SK-N-SH (cell line): Measurements from ENCODE around the gene ABHD2. TPM values are rescaled to one million over a fixed set of nuclear protein-coding genes. Genes with fewer than 3 reads are reported as not detected.
"Not testable (repeated sequence)": the region's sequence is repeated elsewhere in the genome, so short reads cannot be mapped to it uniquely, and the experiment has no call there.

Source experiments
- CTCF ChIA-PET: fragments of 300-600, 350-600 bp; formaldehyde crosslinking; extraction: SDS; loops from one replicate; lab custom pipeline; 2021; lab: Yijun Ruan, JAX
- POLR2A ChIA-PET: fragments of 350-600 bp; sonication (Branson Sonifier 250); formaldehyde crosslinking; extraction: SDS; loops from one replicate; lab custom pipeline; 2020; ENCODE audit warnings: antibody characterized with exemption, inconsistent platforms; lab: Yijun Ruan, JAX
- DNase-seq: peaks from one replicate; pipeline ENCODE4 v3.0.0; 2012
- H2AFZ ChIP-seq: fragments of 200-600 bp; sonication (generic); 2 replicates; pipeline ENCODE4 v1.8.1; 2016; ENCODE audit warnings: antibody characterized with exemption, mild to moderate bottlenecking, low read depth
- H3F3A ChIP-seq: fragments of 200-600 bp; sonication (generic); replicated peaks from 2 replicates; pipeline ENCODE3; 2016; ENCODE audit warnings: antibody characterized with exemption, mild to moderate bottlenecking; ENCODE audit not compliant: insufficient read depth
- H3K27ac ChIP-seq, 2 experiments: fragments of 200-500 bp in 1 of 2; fragments of 200-600 bp in 1 of 2; sonication (Bioruptor generic) in 1 of 2; sonication (generic), shearing (Covaris generic) in 1 of 2; 2 replicates each; pipeline versions ENCODE4 v1.5.1 to v1.6.1; 2014 to 2016; ENCODE audit warnings: low read depth in 2 of 2, inconsistent platforms in 1 of 2, low read length in 1 of 2, mild to moderate bottlenecking in 1 of 2, mixed read lengths in 1 of 2
- H3K27me3 ChIP-seq: fragments of 200-600 bp; sonication (generic), shearing (Covaris generic); 2 replicates; pipeline ENCODE4 v1.6.1; 2016; ENCODE audit warnings: mixed run types; ENCODE audit not compliant: insufficient read depth
- H3K36me3 ChIP-seq, 2 experiments: fragments of 200-500 bp in 1 of 2; fragments of 200-600 bp in 1 of 2; sonication (Bioruptor generic) in 1 of 2; sonication (generic) in 1 of 2; replicated peaks in 1 of 2; 2 replicates each; pipeline versions ENCODE3 to v1.5.1; 2014 to 2016; ENCODE audit warnings: low read length in 1 of 2, mild to moderate bottlenecking in 1 of 2; ENCODE audit not compliant: insufficient read depth in 2 of 2, control insufficient read depth in 1 of 2
- H3K4me1 ChIP-seq, 2 experiments: fragments of 200-500 bp in 1 of 2; fragments of 200-600 bp in 1 of 2; sonication (Bioruptor generic) in 1 of 2; sonication (generic), shearing (Covaris generic) in 1 of 2; 2 replicates each; pipeline versions ENCODE4 v1.5.1 to v1.6.1; 2014 to 2016; ENCODE audit warnings: low read depth in 1 of 2, low read length in 1 of 2, mixed run types in 1 of 2; ENCODE audit not compliant: insufficient read depth in 2 of 2, control insufficient read depth in 1 of 2
- H3K4me2 ChIP-seq: fragments of 200-600 bp; sonication (generic), shearing (Covaris generic); 2 replicates; pipeline ENCODE4 v1.6.1; 2017; ENCODE audit warnings: mixed run types
- H3K4me3 ChIP-seq, 2 experiments: fragments of 200-500 bp in 1 of 2; fragments of 200-600 bp in 1 of 2; sonication (Bioruptor generic) in 1 of 2; sonication (generic), shearing (Covaris generic) in 1 of 2; 2 replicates each; pipeline versions ENCODE4 v1.5.1 to v1.8.1; 2014 to 2016; ENCODE audit warnings: low read depth in 2 of 2, inconsistent platforms in 1 of 2, low read length in 1 of 2, mild to moderate bottlenecking in 1 of 2, mixed read lengths in 1 of 2, moderate library complexity in 1 of 2
- H3K79me2 ChIP-seq: fragments of 200-600 bp; sonication (generic); 2 replicates; pipeline ENCODE4 v1.8.1; 2017; ENCODE audit warnings: mild to moderate bottlenecking; ENCODE audit not compliant: insufficient read depth
- H3K9ac ChIP-seq: fragments of 200-600 bp; sonication (generic); 2 replicates; pipeline ENCODE4 v1.6.1; 2017; ENCODE audit warnings: mixed run types
- H3K9me2 ChIP-seq: fragments of 200-600 bp; sonication (generic); 2 replicates; pipeline ENCODE4 v1.6.1; 2017; ENCODE audit warnings: mixed run types
- H3K9me3 ChIP-seq: fragments of 200-600 bp; sonication (generic); 2 replicates; pipeline ENCODE4 v1.6.1; 2017; ENCODE audit warnings: mixed run types, mild to moderate bottlenecking, moderate library complexity
- H4K20me1 ChIP-seq: fragments of 200-600 bp; sonication (generic); 2 replicates; pipeline ENCODE4 v1.6.1; 2017; ENCODE audit warnings: mild to moderate bottlenecking, mixed run types; ENCODE audit not compliant: insufficient read depth
- EZH2phosphoT487 ChIP-seq: fragments of 200-600 bp; sonication (generic); IDR thresholded peaks from 2 replicates; pipeline ENCODE4 v1.6.1; 2017; ENCODE audit warnings: low read depth, mixed run types, mild to moderate bottlenecking, antibody characterized with exemption, moderate library complexity, borderline replicate concordance
- FOSL2 ChIP-seq: IDR thresholded peaks from 2 replicates; pipeline ENCODE4 v1.4.0; 2012; ENCODE audit warnings: low read depth, mild to moderate bottlenecking, moderate library complexity, borderline replicate concordance
- GATA2 ChIP-seq: sonication (generic); formaldehyde crosslinking; IDR thresholded peaks from 2 replicates; pipeline ENCODE4 v1.5.0; 2020; ENCODE audit warnings: mild to moderate bottlenecking, missing genetic modification reagents
- IRF3 ChIP-seq: fragments of 150-350 bp; IDR thresholded peaks from 2 replicates; pipeline ENCODE4 v1.6.1; 2016; ENCODE audit warnings: mild to moderate bottlenecking, low read depth, low read length
- MXI1 ChIP-seq: IDR thresholded peaks from 2 replicates; pipeline ENCODE4 v1.6.1; 2012; ENCODE audit warnings: mild to moderate bottlenecking, low read depth, low read length, improper control_type of control experiment
- NFIC ChIP-seq: IDR thresholded peaks from 2 replicates; pipeline ENCODE4 v1.4.0; 2012; ENCODE audit warnings: borderline replicate concordance
- NRF1 ChIP-seq: IDR thresholded peaks from 2 replicates; pipeline ENCODE4 v1.6.1; 2012; ENCODE audit warnings: low read depth, mild to moderate bottlenecking, low read length
- RCOR1 ChIP-seq: fragments of 150-350 bp; IDR thresholded peaks from 2 replicates; pipeline ENCODE4 v1.6.1; 2017; ENCODE audit warnings: antibody characterized with exemption, low read length
- TAF1 ChIP-seq: IDR thresholded peaks from 2 replicates; pipeline ENCODE4 v1.6.1; 2012; ENCODE audit warnings: low read depth, mild to moderate bottlenecking, low read length, moderate library complexity, borderline replicate concordance
- TEAD4 ChIP-seq: IDR thresholded peaks from 2 replicates; pipeline ENCODE4 v1.4.0; 2012; ENCODE audit warnings: mild to moderate bottlenecking, borderline replicate concordance; ENCODE audit not compliant: insufficient read depth
- YY1 ChIP-seq: IDR thresholded peaks from 2 replicates; pipeline ENCODE4 v1.4.0; 2012; ENCODE audit warnings: low read depth, mild to moderate bottlenecking
- WGBS: methylation state at CpG from one replicate; pipeline ENCODE4 v1.1.6; 2017; ENCODE audit warnings: low lambda C conversion rate; 5-methylcytosine and 5-hydroxymethylcytosine counted together
- polyA plus RNA-seq, 3 experiments: library from polyadenylated mRNA; depleted of rRNA; stranded (reverse); fragments of >200 nt; gene quantifications; 2 replicates each; pipeline ENCODE4 v1.2.3, GENCODE V29; 2012
- TF ChIP-seq, protein P1 (sequence below): IDR thresholded peaks from 2 replicates; pipeline ENCODE4 v1.6.1; 2012; ENCODE audit warnings: mild to moderate bottlenecking, low read depth, low read length, moderate library complexity
- TF ChIP-seq, protein P2 (sequence below): fragments of 150-350 bp; IDR thresholded peaks from 2 replicates; pipeline ENCODE4 v1.6.1; 2017; ENCODE audit warnings: antibody characterized with exemption, low read length, low read depth, borderline replicate concordance

ABHD2 gene
- polyA plus RNA-seq, 1 of the 3 experiments (the other 2 are of a cell fraction) = 19.2 TPM

GRCh38 chr15:89139613-89140499, 51.6 kb downstream of the ABHD2 start (continued):
- no peak for TF ChIP-seq IRF3
- TF ChIP-seq TEAD4 = no peak
- no peak for TF ChIP-seq EZH2phosphoT487
- no peak for TF ChIP-seq NFIC
- no peak for TF ChIP-seq RCOR1
- no peak for TF ChIP-seq NRF1
- TF ChIP-seq MXI1 = no peak
- no peak for TF ChIP-seq YY1
- TF ChIP-seq, protein P1, sequence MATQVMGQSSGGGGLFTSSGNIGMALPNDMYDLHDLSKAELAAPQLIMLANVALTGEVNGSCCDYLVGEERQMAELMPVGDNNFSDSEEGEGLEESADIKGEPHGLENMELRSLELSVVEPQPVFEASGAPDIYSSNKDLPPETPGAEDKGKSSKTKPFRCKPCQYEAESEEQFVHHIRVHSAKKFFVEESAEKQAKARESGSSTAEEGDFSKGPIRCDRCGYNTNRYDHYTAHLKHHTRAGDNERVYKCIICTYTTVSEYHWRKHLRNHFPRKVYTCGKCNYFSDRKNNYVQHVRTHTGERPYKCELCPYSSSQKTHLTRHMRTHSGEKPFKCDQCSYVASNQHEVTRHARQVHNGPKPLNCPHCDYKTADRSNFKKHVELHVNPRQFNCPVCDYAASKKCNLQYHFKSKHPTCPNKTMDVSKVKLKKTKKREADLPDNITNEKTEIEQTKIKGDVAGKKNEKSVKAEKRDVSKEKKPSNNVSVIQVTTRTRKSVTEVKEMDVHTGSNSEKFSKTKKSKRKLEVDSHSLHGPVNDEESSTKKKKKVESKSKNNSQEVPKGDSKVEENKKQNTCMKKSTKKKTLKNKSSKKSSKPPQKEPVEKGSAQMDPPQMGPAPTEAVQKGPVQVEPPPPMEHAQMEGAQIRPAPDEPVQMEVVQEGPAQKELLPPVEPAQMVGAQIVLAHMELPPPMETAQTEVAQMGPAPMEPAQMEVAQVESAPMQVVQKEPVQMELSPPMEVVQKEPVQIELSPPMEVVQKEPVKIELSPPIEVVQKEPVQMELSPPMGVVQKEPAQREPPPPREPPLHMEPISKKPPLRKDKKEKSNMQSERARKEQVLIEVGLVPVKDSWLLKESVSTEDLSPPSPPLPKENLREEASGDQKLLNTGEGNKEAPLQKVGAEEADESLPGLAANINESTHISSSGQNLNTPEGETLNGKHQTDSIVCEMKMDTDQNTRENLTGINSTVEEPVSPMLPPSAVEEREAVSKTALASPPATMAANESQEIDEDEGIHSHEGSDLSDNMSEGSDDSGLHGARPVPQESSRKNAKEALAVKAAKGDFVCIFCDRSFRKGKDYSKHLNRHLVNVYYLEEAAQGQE = no peak
- TF ChIP-seq FOSL2 = no peak

DNA sequence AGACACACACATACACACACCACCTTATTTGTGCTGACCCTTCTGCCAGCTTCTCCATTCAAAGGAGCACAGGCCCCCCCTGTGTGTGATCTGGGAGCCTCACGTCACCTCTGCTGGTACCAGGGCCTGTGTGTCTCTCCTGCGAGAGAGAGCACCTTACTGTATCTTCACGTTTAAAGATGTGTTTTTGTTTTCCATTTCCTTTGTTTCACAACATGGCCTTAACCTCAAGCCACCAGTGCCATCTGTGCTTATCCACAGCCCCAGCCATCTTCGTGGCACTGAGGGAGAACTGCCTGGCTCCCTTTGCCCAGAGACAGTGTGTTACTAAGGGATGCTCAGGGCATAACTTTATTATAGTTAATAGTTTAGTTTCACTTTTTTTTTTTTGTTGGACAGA, 52.3 kb downstream of the ABHD2 start:
- no peaks in the 10 kb centered on the region for H3K9me2 ChIP-seq
- no peaks in the 10 kb centered on the region for H3K27me3 ChIP-seq
- H2AFZ ChIP-seq = no peak overlapping the region
- TF ChIP-seq GATA2 (CRISPR knock-in tag) (no peak), IRF3 (no peak), NRF1 (no peak), TAF1 (no peak)
- TF ChIP-seq, protein P2, sequence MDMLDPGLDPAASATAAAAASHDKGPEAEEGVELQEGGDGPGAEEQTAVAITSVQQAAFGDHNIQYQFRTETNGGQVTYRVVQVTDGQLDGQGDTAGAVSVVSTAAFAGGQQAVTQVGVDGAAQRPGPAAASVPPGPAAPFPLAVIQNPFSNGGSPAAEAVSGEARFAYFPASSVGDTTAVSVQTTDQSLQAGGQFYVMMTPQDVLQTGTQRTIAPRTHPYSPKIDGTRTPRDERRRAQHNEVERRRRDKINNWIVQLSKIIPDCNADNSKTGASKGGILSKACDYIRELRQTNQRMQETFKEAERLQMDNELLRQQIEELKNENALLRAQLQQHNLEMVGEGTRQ = no peak
- H3F3A ChIP-seq = peaks cover 23% of the 10 kb centered on the region
- no peak overlapping the region for H3K4me2 ChIP-seq
- H3K9ac ChIP-seq = no peak overlapping the region
- H3K9me3 ChIP-seq = no peaks in the 10 kb centered on the region
- peak overlapping the region in 1 of 2 experiments; percentile 46; a peak in 1 of 4 replicates for H3K27ac ChIP-seq
- CTCF ChIA-PET = interaction anchor here (1.0 to 4.7 kb wide), 11 partner anchors 10 to 236 kb away, joined by 3 to 31 read pairs (median 5); no protein-coding TSS in a partner anchor
- peaks cover 35 to 49% of the 10 kb centered on the region in 2 experiments for H3K4me1 ChIP-seq
- POLR2A ChIA-PET = no interaction called here
- 81% methylated on average over 4 of the region's 4 CpGs for WGBS
- DNase-seq = no peak
- no peaks in the 10 kb centered on the region; the same call in 1 of the 2 replicates for H4K20me1 ChIP-seq
- peaks cover 2 to 11% of the 10 kb centered on the region in 2 experiments for H3K36me3 ChIP-seq
- no peak overlapping the region for H3K4me3 ChIP-seq
- no peaks in the 10 kb centered on the region; the same call in 1 of the 2 replicates for H3K79me2 ChIP-seq

GRCh38 chr15:89141159-89141558, 52.9 kb downstream of the ABHD2 start:
- H3K9ac ChIP-seq, H3K9me3 ChIP-seq, H3K27me3 ChIP-seq, POLR2A ChIA-PET, DNase-seq, H3K9me2 ChIP-seq, H4K20me1 ChIP-seq, H3K4me3 ChIP-seq, H2AFZ ChIP-seq, H3K79me2 ChIP-seq: not testable (repeated sequence)
- Histone ChIP-seq H3K4me2 (peak overlapping the region; percentile 42; the same call in 1 of the 2 replicates), H3F3A (peaks cover 23% of the 10 kb centered on the region), H3K36me3 (peaks cover 2 to 11% of the 10 kb centered on the region in 2 experiments), H3K4me1 (peaks cover 35 to 49% of the 10 kb centered on the region in 2 experiments), H3K27ac (peak overlapping the region in 1 of 2 experiments; percentile 96; a peak in 1 of 4 replicates)
- CTCF ChIA-PET = interaction anchor here (1.0 to 4.7 kb wide), 7 partner anchors 8 to 236 kb away, joined by 3 to 31 read pairs (median 5); no protein-coding TSS in a partner anchor
- 100% methylated on average over 10 of the region's 10 CpGs for WGBS
